Measurements from ENCODE around the gene CCDC38.

CCDC38 gene

GRCh38 chr12:95830335-95831089 is 111.9 kb downstream of the CCDC38 start:
- no peak for DNase-seq

- DNase-seq = no peak
These were observed 113.0 kb downstream of the CCDC38 start for GRCh38 chr12:95829395-95829794.

GRCh38 chr12:95820096-95820703 is 122.2 kb downstream of the CCDC38 start:
- peak; percentile 17 for DNase-seq

Measured in CD4-positive, alpha-beta T cell treated with Interleukin-17A for 4 hours (primary cell).